ENCODE measurements around the gene CERCAM.

Gene CERCAM, protein sequence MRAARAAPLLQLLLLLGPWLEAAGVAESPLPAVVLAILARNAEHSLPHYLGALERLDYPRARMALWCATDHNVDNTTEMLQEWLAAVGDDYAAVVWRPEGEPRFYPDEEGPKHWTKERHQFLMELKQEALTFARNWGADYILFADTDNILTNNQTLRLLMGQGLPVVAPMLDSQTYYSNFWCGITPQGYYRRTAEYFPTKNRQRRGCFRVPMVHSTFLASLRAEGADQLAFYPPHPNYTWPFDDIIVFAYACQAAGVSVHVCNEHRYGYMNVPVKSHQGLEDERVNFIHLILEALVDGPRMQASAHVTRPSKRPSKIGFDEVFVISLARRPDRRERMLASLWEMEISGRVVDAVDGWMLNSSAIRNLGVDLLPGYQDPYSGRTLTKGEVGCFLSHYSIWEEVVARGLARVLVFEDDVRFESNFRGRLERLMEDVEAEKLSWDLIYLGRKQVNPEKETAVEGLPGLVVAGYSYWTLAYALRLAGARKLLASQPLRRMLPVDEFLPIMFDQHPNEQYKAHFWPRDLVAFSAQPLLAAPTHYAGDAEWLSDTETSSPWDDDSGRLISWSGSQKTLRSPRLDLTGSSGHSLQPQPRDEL

DNA sequence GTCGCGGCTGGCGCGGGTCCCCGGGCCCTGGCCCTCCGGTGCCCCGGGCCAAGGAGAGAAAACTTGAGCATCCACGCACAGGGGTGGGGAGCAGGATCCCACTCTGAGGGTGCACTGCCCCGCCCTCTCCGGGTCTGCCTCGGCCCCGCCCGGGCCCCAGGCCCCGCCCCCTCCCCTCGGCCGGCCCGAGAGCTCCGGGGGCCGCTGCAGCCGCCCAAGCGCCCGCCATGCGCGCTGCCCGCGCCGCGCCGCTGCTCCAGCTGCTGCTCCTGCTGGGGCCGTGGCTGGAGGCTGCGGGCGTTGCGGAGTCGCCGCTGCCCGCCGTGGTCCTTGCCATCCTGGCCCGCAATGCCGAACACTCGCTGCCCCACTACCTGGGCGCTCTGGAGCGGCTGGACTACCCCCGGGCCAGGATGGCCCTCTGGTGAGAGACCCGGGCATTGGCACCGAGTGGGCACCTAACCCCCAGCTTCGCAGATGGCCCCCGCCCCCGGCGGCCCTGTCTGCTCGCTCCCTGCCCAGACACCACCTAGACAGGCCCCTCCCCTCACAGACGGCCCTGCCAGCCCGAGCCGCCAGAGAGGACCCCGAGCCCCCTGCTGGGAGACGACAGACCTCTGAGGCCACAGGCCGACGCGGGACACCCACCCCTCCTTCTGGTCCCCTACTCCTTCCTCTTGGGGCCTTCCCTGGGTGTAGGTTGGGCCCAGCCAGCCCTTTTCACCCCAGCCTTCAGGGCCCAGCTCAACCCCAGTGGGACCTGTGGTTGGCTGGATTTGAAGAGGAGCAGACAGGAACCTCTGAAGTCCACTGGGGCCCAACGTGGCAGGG is at the start of gene CERCAM:
Gene CERCAM (plus strand): TSS at position 207 of the 831 bp plus-strand sequence. CDS start 21 bp downstream, at position 228.
- peak; percentile 43 for DNase-seq

DNA sequence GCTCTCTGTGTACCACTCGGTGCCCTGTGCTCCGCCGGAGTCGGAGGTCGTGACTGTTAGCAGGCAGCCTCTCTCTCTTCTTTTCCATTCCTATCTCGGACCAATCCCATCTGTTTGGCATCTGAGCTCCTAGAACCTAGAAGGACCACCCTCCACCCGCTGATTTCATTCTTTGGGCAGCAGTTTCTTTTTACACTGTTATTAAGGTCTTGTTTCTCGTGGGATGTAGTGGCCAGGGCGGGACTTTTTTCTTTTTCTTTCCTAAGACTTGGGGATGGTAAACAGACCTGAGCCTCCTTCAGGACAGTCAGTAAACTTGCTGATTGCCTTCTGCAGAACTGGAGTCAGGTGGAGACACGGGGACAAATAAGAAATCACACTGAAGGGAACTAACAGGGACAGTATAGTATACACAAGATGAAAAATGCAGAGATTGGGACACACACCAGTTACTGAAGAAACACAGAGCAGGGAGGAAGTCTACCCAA is 49.0 kb upstream of the CERCAM start:
- DNase-seq, result no peak

DNA sequence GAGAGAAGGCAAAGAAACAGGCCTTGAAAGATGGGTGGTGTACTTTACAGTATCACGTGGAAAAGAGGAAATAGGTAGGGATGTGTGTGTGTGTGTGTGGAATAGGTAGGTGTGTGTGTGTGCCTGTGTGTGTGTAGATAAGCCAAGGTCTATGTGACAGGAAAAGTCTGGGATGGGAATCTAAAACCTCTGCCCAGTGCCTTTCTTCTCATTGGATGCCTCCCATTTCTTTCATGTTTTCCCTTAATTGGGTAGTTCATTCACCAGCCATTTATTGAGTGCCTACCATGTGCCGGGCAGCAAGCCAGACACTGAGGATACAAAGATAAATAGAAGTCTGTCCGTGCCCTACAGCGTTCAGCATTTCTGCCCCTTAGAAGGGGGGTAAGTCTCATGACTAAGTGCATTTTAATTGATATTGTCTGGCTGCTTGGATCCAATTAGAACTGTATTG is 48.4 kb upstream of the CERCAM start:
- no peak for DNase-seq

DNA sequence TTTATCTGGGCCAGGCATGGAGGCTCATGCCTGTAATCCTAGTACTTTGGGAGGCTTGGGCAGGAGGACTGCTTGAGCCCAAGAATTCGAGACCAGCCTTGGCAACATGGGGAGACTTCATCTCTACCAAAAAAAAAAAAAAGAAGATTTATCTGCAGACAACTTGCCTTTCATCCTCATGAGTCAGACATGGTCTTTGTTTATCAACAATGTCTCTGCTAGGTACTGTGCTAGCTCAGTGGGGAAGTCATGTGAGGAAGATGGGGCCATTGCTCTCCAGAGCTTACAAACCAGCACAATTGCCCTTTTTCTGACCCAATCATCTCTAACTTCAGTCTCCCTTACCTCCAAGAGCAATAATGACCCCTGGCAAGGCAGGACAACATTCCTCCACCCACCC is 47.9 kb upstream of the CERCAM start:
- no peak for DNase-seq

DNA sequence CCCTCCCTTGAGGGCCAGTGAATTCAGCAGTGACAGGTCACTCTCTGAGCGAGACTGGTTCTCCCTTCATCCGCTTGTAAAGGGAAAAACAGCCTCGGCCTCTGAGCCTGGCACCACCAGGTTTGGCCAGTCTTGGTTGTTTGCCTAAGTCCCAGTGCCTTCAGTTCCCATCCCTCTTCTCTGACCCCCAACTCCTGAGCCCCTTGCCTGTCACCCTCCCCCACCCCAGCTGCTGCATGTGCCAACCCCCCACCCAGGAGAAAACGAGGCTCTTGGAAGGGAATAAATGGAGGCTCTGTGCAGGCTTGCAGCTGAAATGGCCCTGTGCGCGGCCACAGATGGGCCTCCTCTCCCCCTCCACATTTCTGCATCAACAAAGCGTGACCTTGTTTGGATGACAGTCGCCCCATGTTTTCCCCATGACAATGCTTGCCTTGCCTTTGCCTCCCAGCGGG is 46.4 kb upstream of the CERCAM start:
- no peak for DNase-seq

DNA sequence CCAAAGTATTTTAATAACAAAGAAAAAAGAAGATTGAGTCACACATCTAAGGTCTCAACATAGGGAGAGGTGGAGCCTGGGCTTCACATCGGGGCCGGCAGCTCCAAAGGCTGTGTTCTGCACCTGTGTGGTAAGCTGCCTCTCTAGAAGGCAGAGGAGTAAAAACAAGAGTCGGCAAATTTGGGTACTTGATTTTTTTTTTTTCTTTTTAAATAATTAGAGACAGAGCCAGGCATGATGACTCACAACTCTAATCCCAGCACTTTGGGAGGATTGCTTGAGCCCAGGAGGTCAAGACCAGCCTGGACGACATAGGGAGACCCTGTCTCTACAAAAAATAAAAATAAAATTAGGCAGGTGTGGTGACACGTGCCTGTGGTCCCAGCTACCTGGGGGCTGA is 44.8 kb upstream of the CERCAM start:
- no peak for DNase-seq

DNA sequence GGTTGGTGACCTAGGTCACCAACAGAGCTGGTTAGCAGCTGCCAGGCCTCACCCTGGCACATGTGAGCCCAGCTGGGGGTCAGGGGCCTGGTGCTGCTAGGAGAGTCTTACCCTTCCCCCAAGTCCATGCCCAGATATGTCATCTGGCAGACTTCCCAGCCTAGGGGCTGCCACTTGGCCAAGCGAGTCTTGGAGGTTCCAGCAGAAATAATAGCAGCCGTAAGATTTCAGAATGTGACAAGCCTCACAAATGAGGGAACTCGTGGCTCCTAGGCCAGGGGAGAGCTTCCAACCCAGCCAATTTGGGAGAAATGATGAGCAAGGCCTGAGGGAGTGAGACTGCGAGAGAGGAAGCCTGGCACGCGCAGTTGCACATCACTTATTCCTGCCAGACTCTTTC is 38.4 kb upstream of the CERCAM start:
- DNase-seq, result no peak

DNA sequence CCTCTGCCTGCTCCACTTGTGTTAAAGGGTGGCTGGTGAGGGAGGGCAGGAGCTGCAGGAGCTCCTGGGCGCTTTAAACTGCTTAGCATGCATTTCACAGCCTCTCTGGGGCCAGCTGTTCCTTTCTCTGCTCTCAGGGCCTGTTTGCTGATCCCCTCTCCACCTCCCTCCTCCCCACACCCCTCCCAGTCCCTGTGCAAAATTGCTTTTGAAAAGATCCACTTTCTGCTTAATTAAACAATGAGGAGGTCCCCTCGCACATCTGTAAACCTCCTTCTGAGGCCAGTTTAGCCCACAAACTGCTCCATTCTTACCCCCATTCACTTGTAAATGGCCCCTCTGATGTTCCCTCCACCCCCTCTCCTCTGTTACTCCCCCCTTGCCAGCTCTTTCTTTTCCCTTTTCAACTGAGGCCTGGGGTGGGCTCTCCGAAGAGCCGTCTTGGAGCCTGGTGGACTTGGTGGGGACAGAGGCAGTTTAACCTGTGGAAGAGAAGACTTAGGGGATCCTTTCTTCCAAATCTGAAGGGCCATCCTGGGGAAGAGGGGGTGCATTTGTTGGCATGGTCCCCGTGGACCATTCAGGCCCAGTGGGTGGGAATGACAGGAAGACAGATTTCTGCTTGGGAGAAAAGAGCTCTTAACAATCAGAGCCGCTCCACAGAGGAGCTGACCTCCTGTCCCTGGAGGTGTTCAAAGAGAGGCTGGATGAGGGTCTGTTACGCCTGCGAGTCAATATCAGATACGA is 37.5 kb upstream of the CERCAM start:
- no peak for DNase-seq

DNA sequence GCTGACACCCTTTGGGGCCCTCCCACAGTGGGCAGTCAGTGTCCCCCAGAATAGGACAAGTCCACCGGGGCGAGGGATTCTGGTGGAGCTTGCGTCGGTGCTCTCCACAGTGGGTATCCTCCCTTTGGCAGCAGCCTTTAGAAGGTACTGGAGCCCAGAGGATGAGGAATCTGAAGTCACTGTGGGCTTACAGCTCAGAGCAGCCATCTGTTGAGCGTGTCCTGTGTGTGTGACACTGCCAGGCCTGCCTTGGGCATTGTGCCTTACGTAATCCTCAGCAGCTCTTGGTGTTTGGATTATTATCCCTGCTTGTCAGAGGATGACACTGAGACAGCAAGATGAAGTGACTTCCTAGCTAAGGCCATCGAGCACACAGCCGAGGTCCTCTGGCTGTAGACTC is 36.9 kb upstream of the CERCAM start:
- no peak for DNase-seq

DNA sequence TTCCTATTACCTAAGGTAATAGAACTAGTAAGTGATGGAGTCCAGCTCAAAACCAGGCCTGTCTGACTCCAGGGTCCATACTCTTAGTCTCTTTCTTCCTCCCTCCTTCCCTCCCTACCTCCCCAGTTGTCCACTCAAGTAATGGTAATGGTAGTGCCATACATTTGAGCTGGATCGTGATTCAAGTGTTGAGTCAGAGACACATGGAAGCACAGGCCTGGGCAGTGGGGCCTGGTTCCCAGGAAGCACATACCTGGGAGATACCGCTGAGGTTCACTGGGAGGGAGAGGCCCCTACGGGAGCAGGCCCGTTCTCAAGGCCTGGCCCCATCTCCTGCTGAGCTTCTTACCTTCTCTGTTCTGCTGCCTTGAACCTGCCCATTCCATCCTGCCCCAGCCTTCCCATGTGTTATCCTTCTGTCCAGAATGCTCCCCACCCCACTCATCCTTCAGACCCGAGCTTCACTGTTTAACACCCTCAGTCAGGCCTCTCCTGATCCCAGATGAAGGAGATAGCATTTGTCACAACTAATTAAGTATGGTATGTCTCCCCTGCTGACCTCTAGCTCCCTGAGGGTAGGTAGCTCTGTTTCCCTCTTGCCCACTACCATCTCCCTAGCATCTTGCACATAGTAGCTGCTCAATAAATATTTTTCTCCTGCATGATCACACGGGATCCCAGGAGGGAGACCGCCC is 35.7 kb upstream of the CERCAM start:
- DNase-seq, result no peak

DNA sequence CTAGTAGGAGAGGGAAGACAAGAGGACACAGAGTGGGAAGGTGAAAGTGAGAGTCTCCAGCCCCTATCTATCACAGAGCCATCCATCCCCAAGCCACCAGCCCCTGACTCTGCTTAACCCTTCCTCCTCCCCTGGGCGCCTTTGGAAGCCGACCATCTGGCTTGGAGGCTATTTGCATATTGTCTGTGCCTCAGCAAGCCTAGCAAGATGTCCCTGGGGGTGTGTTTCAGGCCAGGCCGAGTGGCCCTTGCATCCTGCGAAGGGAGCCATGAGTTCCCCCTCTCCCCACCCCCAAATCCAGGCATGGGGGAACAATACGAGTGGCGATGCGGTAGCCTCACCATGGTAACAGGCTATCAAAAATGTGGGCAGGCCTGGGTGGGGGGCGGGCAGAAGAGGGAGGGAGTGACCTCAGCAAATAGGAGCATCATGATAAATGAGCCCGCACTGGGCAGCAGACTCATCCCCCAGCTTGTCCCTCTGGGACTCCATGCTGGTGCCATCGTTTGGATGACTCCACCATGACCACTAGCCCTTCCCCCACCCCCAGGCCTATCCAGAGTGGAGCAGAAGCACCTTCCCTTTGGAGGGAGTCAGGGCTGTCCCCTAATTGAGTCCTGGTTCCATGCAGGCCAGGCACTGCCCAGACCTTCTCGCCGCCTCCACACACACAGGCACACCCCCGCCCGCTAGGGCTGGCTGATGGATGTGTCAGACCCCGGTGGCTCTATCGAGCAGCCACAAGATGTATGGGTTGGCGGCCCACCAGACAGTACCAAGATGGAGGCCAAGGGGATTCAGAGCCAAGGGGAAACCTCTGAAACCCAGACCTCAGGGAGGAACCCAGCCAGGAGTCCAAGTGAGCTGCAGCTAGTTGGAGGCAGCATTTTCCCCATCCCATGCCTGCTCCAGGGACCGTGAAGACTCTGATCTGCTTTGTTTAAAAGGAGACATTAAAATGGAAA is 34.9 kb upstream of the CERCAM start:
- DNase-seq, result no peak

DNA sequence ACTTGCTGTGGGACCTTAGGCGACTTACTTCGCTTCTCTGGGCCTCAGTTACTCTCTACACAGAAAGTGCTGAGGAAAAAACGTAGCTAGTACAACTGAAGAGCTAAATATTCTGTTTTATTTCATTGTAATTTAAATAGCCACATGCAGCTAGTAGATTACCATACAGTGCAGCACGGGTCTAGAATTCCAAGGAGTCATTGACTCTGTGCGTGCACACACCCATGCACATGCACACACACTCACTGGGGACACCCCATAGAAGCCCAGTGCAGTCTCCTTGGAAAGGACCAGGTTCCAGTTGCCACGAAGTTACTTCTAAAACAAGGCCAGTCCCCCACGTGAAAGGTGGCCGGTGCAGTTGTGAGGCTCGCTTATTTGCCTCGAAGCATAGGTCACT is 32.5 kb upstream of the CERCAM start:
- DNase-seq, result no peak

DNA sequence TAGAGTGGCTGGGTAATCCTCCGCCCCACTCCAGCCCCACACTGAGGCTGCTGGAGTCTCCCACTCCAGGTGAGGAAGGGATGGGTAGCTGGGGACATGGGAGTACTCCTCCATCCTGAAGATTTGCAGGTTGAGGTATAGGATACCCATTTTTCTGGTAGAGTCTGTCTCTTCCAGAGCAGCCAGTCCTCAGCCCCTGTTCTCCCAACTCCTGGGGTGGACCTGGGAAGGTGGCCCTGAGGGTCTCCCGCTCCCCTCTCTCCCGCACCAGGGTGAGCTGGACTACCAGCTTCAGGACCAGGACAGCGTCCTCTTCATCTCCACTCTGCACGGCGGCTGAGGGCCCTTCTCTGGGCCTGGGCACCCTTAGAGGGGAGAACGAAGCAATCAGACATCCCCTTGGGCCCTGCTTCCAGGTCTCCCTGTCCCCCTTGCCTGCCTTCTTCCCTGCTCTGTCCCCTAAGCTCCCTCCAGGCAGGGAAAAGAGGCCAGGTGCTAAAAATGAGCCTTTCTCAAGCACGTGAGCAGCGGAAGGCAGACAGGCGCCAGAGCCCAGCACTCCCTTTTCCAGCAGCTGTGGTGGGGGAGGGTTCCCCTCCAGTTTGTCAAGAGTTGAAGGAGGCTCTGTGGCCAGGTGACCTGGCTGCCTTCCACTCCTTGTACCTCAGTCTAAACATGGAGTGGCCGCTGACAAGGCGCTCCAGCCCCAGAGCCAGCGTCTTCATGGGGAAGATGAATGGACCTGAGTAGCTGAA is 31.1 kb upstream of the CERCAM start:
- no peak for DNase-seq

DNA sequence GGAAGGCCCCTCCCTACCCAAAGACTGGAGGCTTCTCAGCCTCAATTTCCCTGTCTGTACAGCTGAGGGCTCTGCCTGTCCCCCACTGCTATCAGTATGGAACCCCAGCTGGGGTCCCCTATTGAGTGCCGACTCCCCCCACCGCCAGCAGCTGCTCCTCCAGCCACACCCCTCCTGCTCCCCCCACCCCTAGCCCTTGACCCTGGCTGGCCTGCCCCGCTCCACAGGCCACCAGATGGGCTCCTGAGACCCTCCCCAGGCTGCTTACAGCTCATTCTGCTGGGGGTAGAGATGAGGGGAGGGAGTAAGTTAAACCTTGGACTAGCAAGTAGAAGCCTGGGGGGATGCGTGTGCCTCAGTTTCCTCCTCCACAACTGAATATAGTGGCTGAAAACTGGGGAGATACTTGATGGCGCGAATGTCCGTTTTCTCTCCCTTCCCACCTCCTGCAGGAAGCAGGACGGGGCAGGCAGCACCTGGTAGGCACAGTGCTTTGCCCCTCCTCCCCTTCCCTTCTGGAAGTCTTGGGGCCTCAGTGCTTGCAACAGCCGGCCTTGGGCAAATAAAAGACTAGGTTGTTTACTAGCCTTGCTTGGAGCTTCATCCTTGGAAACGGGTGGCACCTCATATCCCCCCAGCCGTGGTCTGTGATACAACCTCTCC is 30.4 kb upstream of the CERCAM start:
- DNase-seq, result no peak

DNA sequence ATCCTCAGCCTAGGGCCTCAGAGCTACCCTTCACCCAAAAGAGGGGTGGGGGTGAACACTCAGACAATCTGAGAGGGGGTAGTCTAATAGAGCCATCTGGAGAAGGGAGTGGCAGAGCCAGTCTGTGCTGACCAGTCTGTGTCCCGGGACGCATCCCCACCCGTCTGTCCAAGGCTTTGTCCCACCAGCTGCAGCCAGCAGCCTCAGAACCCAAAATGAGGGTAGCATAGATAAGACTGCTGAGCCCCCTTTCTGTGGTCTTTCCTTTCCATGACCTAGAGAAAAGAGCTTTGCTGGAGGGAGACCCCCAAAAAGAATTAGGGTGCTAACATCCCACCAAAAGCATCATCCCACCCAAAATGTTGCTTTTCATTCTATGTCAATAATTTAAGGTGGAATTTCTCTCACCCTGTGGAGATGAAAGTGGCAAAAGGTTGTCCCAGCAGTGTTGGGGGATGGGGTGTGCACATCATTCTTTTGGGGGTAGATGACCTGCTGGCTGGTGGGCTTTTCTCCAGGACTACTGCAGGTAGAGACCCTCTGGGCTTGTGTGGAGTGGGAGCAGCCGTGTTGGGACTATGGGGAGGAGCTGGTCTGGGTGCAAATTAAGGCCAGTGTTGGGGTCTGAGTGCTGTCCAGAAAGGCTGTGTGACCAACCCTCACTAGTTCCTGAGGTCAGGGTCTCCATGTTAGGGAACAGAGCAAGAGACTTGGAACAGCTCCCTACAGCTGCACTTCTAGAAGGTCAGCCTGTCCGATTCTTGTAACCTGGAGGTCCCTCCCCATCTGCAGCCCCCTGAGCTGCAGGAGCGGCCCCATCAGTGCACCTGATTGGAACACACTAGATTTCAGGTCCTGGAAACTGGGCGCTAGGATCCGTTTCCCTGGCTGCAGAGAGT is 29.6 kb upstream of the CERCAM start:
- no peak for DNase-seq

DNA sequence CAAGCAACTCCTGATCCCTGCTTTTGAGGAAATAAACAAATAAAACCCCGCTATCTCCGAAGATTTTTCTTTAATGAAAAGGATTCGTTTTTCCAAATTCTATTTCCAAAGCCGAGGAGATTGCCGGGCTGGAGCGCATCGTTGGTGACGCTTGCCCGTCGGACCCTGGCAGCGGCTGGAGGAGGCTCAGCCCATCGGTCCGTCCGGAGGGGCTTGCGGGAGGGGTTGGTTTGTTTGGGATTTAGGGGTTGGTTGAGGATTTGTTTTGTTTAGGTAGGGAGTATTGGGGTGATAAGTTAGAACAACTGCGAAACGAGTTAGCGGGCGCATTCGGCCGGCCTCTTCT is 28.7 kb upstream of the CERCAM start:
- no peak for DNase-seq

DNA sequence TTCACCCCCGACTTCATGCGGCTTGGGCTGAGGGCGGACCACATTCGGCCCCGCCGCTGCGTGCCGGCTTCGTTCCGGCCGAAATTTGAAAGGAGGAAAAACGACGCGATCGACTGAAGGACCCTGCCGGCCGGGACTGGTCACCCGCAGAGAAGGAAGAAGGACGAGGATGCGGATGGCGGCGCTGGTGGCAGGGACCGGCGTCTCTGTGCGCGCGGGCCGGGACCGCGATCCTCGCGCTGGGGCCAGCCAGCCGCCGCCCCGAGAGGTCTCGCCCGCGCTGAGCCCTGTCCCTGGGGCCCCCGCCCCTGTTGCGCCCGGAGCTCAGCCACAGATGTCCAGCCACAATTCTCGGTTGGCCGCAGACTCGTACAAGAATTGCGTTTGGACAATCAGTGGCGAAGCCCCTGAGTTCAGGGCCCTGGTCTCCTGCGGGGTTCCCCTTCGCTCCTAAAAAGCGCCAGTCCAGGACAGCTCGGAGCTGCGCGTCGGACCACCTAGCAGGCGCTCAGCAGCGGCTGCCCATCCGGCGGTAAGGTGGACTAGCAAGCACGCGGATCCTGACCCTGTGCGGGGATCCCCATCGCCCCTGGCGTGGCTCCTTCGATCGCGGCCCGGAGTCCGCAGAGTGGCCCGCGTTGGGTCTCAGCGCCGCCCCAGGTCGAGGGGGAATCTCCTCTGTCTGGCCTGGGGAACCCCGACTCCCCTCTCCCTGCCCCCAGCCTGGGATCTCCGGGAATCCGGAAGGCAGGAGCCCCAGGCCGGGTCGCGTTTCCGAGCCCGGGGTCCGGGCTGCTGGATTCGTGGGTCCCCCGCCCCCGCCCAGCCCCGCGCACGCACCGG is 28.1 kb upstream of the CERCAM start:
- no peak for DNase-seq
